GM19239 (cell line): ENCODE data around the gene ANAPC7.

Source experiments
- DNase-seq: peaks from one replicate; pipeline ENCODE4 v3.0.0; 2011; ENCODE audit warnings: low spot score; ENCODE audit not compliant: insufficient read length
- FAIRE-seq: peaks from 2 replicates; lab custom pipeline; 2011; peaks lifted over from hg19 to GRCh38; lab: Jason Lieb, UNC

Gene ANAPC7

DNA sequence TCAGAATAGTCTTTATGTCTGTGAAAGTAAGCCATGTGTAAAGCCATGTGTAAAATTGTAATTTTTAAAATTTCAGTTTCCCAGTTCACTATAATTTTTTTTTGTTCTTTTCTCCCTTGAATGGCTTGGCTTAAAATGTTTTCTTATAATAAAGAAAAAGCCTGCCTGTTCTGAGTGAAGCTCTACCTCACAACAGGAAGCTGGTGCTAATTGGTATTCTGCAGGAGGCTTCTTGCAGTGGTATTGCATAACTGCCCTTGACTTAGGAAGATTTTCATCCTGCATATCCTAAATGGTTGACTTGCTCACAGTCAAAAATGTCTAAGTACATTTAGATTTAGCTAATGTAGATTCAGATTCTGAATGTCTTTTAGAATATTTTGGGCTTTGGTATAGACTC is 73.0 kb downstream of the ANAPC7 start:
- DNase-seq, result no peak
- FAIRE-seq, result no peak

DNA sequence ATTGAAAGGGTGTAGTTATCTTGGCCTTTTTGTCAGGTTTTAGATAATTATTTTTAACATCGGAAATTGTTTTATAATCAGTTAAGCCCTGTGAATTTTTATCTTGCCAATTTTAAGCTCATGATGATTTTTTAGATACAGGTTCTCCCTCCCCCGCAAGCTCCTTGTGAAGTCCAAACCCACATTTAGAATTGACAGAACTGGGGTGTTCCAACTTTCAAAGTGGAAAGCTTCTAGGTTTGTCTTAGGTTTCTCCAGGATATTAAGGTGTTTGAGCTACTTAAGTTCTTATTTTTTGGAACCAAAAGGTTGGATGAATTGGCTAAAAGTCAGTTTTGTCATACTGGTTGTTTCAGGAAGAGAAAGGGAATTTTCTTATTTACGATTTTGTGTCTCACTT is 73.4 kb downstream of the ANAPC7 start:
- FAIRE-seq, result no peak

DNA sequence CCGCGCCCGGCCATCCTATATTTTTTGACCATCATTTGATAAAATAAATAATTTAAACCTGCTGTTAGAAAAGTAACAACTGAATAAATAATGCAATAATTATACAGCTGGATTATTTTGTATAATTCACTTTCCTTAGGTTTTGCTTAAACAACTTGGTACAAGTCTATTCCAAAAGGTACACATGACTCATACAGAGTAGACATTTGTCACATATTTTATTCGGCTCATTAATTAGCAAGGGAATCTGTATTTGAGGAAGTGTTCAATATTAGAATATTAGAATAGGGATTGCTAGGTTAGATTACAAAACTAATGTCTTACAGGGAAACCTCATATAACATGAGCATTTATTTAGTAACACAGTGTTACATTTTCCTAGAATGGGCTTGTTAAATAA is 73.8 kb downstream of the ANAPC7 start:
- no peak for FAIRE-seq
- no peak for DNase-seq

More for the DNA sequence above, 73.4 kb downstream of the ANAPC7 start:
- DNase-seq, result no peak
